H1 (cell line): ENCODE data around the gene CD48. TPM values are rescaled to one million over a fixed set of nuclear protein-coding genes. Genes with fewer than 3 reads are reported as not detected.

Source experiments
- CHD1 ChIP-seq: IDR thresholded peaks from 2 replicates; pipeline ENCODE4 v1.6.1; 2012; ENCODE audit warnings: low read depth, low read length, improper control_type of control experiment
- CHD7 ChIP-seq: fragments of 300-600 bp; sonication (generic); IDR thresholded peaks from 2 replicates; pipeline ENCODE4 v1.7.1; 2012; ENCODE audit warnings: low read length, moderate library complexity, mild to moderate bottlenecking, inconsistent platforms; ENCODE audit not compliant: insufficient replicate concordance
- EP300 ChIP-seq, 2 experiments: IDR thresholded peaks; 1 replicate in 1 of 2; 2 replicates in 1 of 2; pipeline ENCODE4 v1.6.1; 2011 to 2012; ENCODE audit warnings: low read depth in 2 of 2, low read length in 2 of 2, mild to moderate bottlenecking in 2 of 2, borderline replicate concordance in 1 of 2, inconsistent platforms in 1 of 2, moderate library complexity in 1 of 2
- GABPA ChIP-seq: IDR thresholded peaks from 2 replicates; pipeline ENCODE4 v1.6.1; 2011; ENCODE audit warnings: mild to moderate bottlenecking, low read length, moderate library complexity, borderline replicate concordance; ENCODE audit not compliant: insufficient read depth
- HDAC2 ChIP-seq, 2 experiments: fragments of 300-600 bp in 1 of 2; sonication (generic) in 1 of 2; IDR thresholded peaks; 2 replicates each; pipeline ENCODE4 v1.6.1; 2011 to 2012; ENCODE audit warnings: low read depth in 2 of 2, low read length in 2 of 2, mild to moderate bottlenecking in 2 of 2, moderate library complexity in 2 of 2, borderline replicate concordance in 1 of 2, inconsistent platforms in 1 of 2
- JUND ChIP-seq: IDR thresholded peaks from 2 replicates; pipeline ENCODE4 v1.6.1; 2011; ENCODE audit warnings: mild to moderate bottlenecking, improper control_type of control experiment, low read length
- PHF8 ChIP-seq: fragments of 200-600 bp; sonication (generic); conservative IDR thresholded peaks from 2 replicates; pipeline ENCODE4 v1.7.1; 2012; ENCODE audit warnings: low read depth, mild to moderate bottlenecking, inconsistent platforms, low read length, moderate library complexity
- RAD21 ChIP-seq, 2 experiments: IDR thresholded peaks in 1 of 2; conservative IDR thresholded peaks in 1 of 2; 2 replicates each; pipeline ENCODE4 v1.6.1; 2011; ENCODE audit warnings: low read depth in 2 of 2, low read length in 2 of 2, improper control_type of control experiment in 1 of 2, inconsistent platforms in 1 of 2, mild to moderate bottlenecking in 1 of 2, moderate library complexity in 1 of 2
- SIRT6 ChIP-seq: IDR thresholded peaks from one replicate; pipeline ENCODE4 v1.7.1; 2012; ENCODE audit warnings: low read length, inconsistent platforms
- SP1 ChIP-seq: IDR thresholded peaks from 2 replicates; pipeline ENCODE4 v1.6.1; 2011; ENCODE audit warnings: low read depth, low read length
- TCF12 ChIP-seq: IDR thresholded peaks from 2 replicates; pipeline ENCODE4 v1.6.1; 2011; ENCODE audit warnings: low read depth, mild to moderate bottlenecking, low read length
- polyA plus RNA-seq, 7 experiments: library from polyadenylated mRNA; depleted of rRNA in 3 of 7; stranded (reverse) in 5 of 7; unstranded in 2 of 7; fragments of >200 nt in 5 of 7; fragments of 200-250 nt in 2 of 7; gene quantifications; 1 replicate in 5 of 7; 2 replicates in 1 of 7; 4 replicates in 1 of 7; pipeline versions ENCODE4 v1.2.1 to v1.2.3, GENCODE V29; 2011 to 2013; ENCODE audit warnings: missing spikeins in 2 of 7, mixed read lengths in 2 of 7
- total RNA-seq: library from RNA; stranded (reverse); fragmentation: NEBNext Ultra II Directional; extraction: Animal tissue kit (Norgen Biotek cat#: 25700); gene quantifications from 2 replicates; pipeline ENCODE4 v1.2.1, GENCODE V29; 2021

Gene CD48
- total and polyA plus RNA-seq, 2 of the 8 experiments (the other 6 are each of a cell fraction or from before 2014, with no cell fraction given): 0.08 TPM; not detected in 1

- TF ChIP-seq CHD7: no peak
- TF ChIP-seq HDAC2 (IDR thresholded peaks at IDR 0.05; ENCODE audit: borderline replicate concordance in 1 of 2, low read depth in 2 of 2, low read length in 2 of 2): no peak
- TF ChIP-seq RAD21 (IDR thresholded peaks at IDR 0.05 in 1 of 2, conservative IDR thresholded peaks at IDR 0.05 in 1 of 2; ENCODE audit: low read depth in 2 of 2, low read length in 2 of 2): no peak
- TF ChIP-seq CHD1: no peak
- TF ChIP-seq SIRT6: no peak
- no peak for TF ChIP-seq JUND
- no peak for TF ChIP-seq TCF12
- TF ChIP-seq GABPA: no peak
- no peak for TF ChIP-seq EP300 (IDR thresholded peaks at IDR 0.05; ENCODE audit: borderline replicate concordance in 1 of 2, low read depth in 2 of 2, low read length in 2 of 2)
- no peak for TF ChIP-seq PHF8
- no peak for TF ChIP-seq SP1
Measured at GRCh38 chr1:160662910-160663309, 48.7 kb downstream of the CD48 start (continued).
